Measurements from ENCODE around the gene NDUFB6. TPM values are rescaled to one million over a fixed set of nuclear protein-coding genes. Genes with fewer than 3 reads are reported as not detected.

NDUFB6 gene
- total and polyA plus RNA-seq, 2 donors (not counting 1 experiment from before 2014, with no cell fraction given), result 35.5 to 60.9 TPM

GRCh38 chr9:32573821-32574220 is 862 bp upstream of the NDUFB6 start:
- no peak overlapping the region for H3K4me2 ChIP-seq (ENCODE audit: extremely low read depth, insufficient read depth, low read length)
- TF ChIP-seq EZH2 (IDR thresholded peaks at IDR 0.05; ENCODE audit: low read length, missing control alignments), result no peak
- TF ChIP-seq, protein P1, sequence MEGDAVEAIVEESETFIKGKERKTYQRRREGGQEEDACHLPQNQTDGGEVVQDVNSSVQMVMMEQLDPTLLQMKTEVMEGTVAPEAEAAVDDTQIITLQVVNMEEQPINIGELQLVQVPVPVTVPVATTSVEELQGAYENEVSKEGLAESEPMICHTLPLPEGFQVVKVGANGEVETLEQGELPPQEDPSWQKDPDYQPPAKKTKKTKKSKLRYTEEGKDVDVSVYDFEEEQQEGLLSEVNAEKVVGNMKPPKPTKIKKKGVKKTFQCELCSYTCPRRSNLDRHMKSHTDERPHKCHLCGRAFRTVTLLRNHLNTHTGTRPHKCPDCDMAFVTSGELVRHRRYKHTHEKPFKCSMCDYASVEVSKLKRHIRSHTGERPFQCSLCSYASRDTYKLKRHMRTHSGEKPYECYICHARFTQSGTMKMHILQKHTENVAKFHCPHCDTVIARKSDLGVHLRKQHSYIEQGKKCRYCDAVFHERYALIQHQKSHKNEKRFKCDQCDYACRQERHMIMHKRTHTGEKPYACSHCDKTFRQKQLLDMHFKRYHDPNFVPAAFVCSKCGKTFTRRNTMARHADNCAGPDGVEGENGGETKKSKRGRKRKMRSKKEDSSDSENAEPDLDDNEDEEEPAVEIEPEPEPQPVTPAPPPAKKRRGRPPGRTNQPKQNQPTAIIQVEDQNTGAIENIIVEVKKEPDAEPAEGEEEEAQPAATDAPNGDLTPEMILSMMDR (conservative IDR thresholded peaks at IDR 0.05 in 1 of 2, IDR thresholded peaks at IDR 0.05 in 1 of 2; ENCODE audit: low read depth in 1 of 2, low read length in 2 of 2), result no peak
- H3K9ac ChIP-seq (ENCODE audit: insufficient read depth, low read length), result no peak overlapping the region
- DNase-seq (ENCODE audit: low read depth in 2 of 2), result no peak
- H2AFZ ChIP-seq (ENCODE audit: low read length), result no peak overlapping the region
- no peaks in the 10 kb centered on the region for H3K9me3 ChIP-seq (ENCODE audit: control insufficient read depth, insufficient read depth, low read depth, low read length)
- H3K27ac ChIP-seq (ENCODE audit: insufficient read depth, low read length), result no peak overlapping the region
- H3K27me3 ChIP-seq (ENCODE audit: control insufficient read depth, insufficient read depth, low read length), result no peaks in the 10 kb centered on the region
- H3K79me2 ChIP-seq (ENCODE audit: control insufficient read depth, insufficient read depth, low read length), result peaks cover 34% of the 10 kb centered on the region
- no peak overlapping the region for H3K4me3 ChIP-seq (replicated peaks in 1 of 4; ENCODE audit: control extremely low read depth in 1 of 4, insufficient read depth in 1 of 4, low read depth in 3 of 4, low read length in 4 of 4)
- peaks cover 4% of the 10 kb centered on the region for H3K36me3 ChIP-seq (ENCODE audit: control insufficient read depth, insufficient read depth, low read length)
- no peaks in the 10 kb centered on the region for H4K20me1 ChIP-seq (ENCODE audit: control insufficient read depth, extremely low read depth, insufficient read depth, low read length)
- H3K4me1 ChIP-seq (ENCODE audit: control insufficient read depth, extremely low read depth, insufficient read depth, low read length), result no peaks in the 10 kb centered on the region

DNA sequence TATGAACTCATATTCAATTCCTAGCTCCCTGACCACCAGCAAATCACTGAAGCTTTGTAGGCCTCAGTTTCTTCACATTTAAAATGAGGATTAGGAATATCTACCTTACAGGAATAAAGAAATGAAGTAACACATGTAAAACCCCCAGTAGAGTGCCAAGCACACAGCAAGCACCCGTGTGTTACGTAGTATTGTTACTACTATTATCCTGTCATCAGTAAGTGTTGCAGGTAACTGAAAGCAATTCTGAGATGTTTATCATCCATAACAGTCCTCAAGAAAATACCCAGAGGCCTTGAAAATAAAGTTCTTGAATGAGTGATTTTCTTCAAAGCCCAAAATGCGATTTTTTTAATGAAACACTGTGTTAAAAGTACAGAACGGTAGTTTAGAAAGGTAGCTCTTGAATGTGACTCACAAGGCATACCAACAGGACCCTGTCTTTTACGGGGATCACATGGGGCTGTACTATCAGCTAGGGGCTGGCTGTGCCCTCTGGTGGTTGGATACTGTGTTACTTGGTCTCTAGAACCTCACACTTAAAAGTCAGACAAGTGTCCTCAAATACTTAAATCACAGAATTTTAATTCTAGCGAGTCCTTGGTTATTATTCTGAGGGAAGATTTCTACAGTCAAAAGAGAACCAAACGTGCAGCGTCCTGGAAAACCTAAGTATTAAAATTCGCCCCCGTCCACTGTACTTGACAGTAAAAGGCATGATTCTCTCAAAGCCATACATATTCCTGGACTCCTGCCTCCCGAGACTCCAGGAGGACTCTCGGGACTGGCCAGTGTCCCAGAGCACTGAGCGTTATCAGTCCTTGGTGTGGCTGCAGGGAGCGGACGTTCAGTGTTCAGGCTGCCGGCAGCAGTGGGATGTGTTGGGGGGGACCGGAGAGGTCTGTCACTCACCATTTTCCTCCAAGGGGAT is 725 bp downstream of the NDUFB6 start:
- no peaks in the 10 kb centered on the region for H4K20me1 ChIP-seq (ENCODE audit: control insufficient read depth, extremely low read depth, insufficient read depth, low read length)
- no peaks in the 10 kb centered on the region for H3K27me3 ChIP-seq (ENCODE audit: control insufficient read depth, insufficient read depth, low read length)
- no peaks in the 10 kb centered on the region for H3K4me1 ChIP-seq (ENCODE audit: control insufficient read depth, extremely low read depth, insufficient read depth, low read length)
- TF ChIP-seq, protein P1 (conservative IDR thresholded peaks at IDR 0.05 in 1 of 2, IDR thresholded peaks at IDR 0.05 in 1 of 2; ENCODE audit: low read depth in 1 of 2, low read length in 2 of 2), result peak; percentile 68 to 74
- TF ChIP-seq EZH2 (IDR thresholded peaks at IDR 0.05; ENCODE audit: low read length, missing control alignments), result no peak
- DNase-seq (ENCODE audit: low read depth in 2 of 2), result peak; percentile 76 to 78
- H3K9ac ChIP-seq (ENCODE audit: insufficient read depth, low read length), result peak overlapping the region; percentile 69
- peak overlapping the region; percentile 97 for H3K4me2 ChIP-seq (ENCODE audit: extremely low read depth, insufficient read depth, low read length)
- peaks cover 4% of the 10 kb centered on the region for H3K36me3 ChIP-seq (ENCODE audit: control insufficient read depth, insufficient read depth, low read length)
- H3K27ac ChIP-seq (ENCODE audit: insufficient read depth, low read length), result peak overlapping the region; percentile 70
- peak overlapping the region; percentile 87 to 98 (median 96) for H3K4me3 ChIP-seq (replicated peaks in 1 of 4; ENCODE audit: control extremely low read depth in 1 of 4, insufficient read depth in 1 of 4, low read depth in 3 of 4, low read length in 4 of 4)
- H2AFZ ChIP-seq (ENCODE audit: low read length), result peak overlapping the region; percentile 95
- H3K79me2 ChIP-seq (ENCODE audit: control insufficient read depth, insufficient read depth, low read length), result peaks cover 34% of the 10 kb centered on the region
- no peaks in the 10 kb centered on the region for H3K9me3 ChIP-seq (ENCODE audit: control insufficient read depth, insufficient read depth, low read depth, low read length)

DNA sequence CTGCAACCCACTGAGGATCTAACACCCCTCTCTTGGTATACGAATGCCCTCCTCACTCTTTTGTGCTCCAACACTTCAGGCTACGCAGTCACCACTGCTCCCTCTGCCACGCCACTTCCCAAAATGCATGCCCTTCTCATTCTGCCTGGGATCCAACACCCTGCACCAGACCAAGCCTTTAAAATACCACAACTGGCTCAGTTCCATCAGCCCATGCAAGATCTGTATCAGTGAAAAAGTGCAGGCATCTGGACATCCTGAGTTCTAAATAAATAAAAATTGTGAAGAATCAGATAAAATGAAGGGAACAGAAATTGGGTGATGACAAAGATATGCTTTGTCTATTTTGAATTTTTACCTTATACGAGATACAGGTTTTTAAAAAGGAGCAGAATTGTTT is 2.7 kb downstream of the NDUFB6 start:
- Histone ChIP-seq H3K4me2 (ENCODE audit: extremely low read depth, insufficient read depth, low read length) (no peak overlapping the region), H3K36me3 (ENCODE audit: control insufficient read depth, insufficient read depth, low read length) (peaks cover 13% of the 10 kb centered on the region), H3K9ac (ENCODE audit: insufficient read depth, low read length) (no peak overlapping the region), H4K20me1 (ENCODE audit: control insufficient read depth, extremely low read depth, insufficient read depth, low read length) (no peaks in the 10 kb centered on the region), H3K79me2 (ENCODE audit: control insufficient read depth, insufficient read depth, low read length) (peaks cover 38% of the 10 kb centered on the region), H2AFZ (ENCODE audit: low read length) (no peak overlapping the region), H3K4me3 (replicated peaks in 1 of 4; ENCODE audit: control extremely low read depth in 1 of 4, insufficient read depth in 1 of 4, low read depth in 3 of 4, low read length in 4 of 4) (no peak overlapping the region), H3K4me1 (ENCODE audit: control insufficient read depth, extremely low read depth, insufficient read depth, low read length) (no peaks in the 10 kb centered on the region), H3K27ac (ENCODE audit: insufficient read depth, low read length) (no peak overlapping the region), H3K27me3 (ENCODE audit: control insufficient read depth, insufficient read depth, low read length) (no peaks in the 10 kb centered on the region), H3K9me3 (ENCODE audit: control insufficient read depth, insufficient read depth, low read depth, low read length) (no peaks in the 10 kb centered on the region)
- no peak for DNase-seq (ENCODE audit: low read depth in 2 of 2)
- no peak for TF ChIP-seq EZH2 (IDR thresholded peaks at IDR 0.05; ENCODE audit: low read length, missing control alignments)
- TF ChIP-seq, protein P1 (conservative IDR thresholded peaks at IDR 0.05 in 1 of 2, IDR thresholded peaks at IDR 0.05 in 1 of 2; ENCODE audit: low read depth in 1 of 2, low read length in 2 of 2), result no peak

Measured in fibroblast of lung (primary cell).